ENCODE data around the gene SLC12A7.

DNA sequence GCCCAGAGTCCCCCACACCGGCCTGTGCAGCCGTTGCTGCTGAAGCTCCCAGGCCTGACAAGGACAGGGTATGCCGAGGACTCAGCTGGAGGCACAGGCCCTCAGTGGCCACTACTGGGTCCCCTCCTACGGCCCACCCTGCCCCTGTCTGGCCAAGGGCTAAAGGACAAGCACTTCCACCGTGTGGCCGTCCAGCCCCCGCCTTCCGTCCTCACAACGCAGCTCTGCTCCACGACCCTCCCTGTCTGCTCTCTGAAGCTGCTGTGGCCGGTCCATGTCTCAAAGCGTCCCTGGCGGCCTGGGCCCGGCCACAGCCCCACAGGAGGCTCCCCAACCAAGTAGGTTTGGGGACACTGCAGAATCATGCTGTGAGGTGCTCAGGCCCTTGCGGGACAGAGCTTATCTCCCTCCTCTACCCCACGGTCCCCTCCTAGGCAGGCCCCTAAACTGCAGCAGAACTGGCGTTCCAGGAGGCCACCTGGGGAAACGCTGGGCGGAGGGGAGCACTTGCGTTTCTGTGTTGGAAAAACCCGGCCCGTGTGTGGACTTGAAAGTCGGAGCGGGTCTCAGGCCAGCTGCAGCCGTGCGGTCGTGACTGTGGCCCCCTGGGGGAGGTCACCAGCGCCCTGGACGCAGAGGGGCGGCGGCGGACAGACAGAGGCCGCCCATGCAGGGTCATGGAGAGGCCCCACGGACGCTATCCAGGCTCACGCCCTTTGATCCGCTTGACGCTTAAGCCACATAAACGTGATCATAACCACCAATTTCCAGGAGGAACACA, 57.7 kb downstream of the SLC12A7 start:
- TF ChIP-seq, protein P1, sequence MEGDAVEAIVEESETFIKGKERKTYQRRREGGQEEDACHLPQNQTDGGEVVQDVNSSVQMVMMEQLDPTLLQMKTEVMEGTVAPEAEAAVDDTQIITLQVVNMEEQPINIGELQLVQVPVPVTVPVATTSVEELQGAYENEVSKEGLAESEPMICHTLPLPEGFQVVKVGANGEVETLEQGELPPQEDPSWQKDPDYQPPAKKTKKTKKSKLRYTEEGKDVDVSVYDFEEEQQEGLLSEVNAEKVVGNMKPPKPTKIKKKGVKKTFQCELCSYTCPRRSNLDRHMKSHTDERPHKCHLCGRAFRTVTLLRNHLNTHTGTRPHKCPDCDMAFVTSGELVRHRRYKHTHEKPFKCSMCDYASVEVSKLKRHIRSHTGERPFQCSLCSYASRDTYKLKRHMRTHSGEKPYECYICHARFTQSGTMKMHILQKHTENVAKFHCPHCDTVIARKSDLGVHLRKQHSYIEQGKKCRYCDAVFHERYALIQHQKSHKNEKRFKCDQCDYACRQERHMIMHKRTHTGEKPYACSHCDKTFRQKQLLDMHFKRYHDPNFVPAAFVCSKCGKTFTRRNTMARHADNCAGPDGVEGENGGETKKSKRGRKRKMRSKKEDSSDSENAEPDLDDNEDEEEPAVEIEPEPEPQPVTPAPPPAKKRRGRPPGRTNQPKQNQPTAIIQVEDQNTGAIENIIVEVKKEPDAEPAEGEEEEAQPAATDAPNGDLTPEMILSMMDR (CRISPR knock-in tag; IDR thresholded peaks at IDR 0.05), result no peak
- TF ChIP-seq FOXP4 (CRISPR knock-in tag; IDR thresholded peaks at IDR 0.05) (no peak), HNRNPK (IDR thresholded peaks at IDR 0.05; ENCODE audit: low read depth, low read length, poor library complexity, severe bottlenecking) (no peak), SRF (IDR thresholded peaks at IDR 0.05; ENCODE audit: low read depth, low read length) (no peak), ATF1 (CRISPR knock-in tag; IDR thresholded peaks at IDR 0.05) (no peak), FOXO1 (CRISPR knock-in tag; IDR thresholded peaks at IDR 0.05) (no peak)
- TF ChIP-seq, protein P2, sequence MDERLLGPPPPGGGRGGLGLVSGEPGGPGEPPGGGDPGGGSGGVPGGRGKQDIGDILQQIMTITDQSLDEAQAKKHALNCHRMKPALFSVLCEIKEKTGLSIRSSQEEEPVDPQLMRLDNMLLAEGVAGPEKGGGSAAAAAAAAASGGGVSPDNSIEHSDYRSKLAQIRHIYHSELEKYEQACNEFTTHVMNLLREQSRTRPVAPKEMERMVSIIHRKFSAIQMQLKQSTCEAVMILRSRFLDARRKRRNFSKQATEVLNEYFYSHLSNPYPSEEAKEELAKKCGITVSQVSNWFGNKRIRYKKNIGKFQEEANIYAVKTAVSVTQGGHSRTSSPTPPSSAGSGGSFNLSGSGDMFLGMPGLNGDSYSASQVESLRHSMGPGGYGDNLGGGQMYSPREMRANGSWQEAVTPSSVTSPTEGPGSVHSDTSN (CRISPR knock-in tag; IDR thresholded peaks at IDR 0.05), result no peak
- TF ChIP-seq, protein P3, sequence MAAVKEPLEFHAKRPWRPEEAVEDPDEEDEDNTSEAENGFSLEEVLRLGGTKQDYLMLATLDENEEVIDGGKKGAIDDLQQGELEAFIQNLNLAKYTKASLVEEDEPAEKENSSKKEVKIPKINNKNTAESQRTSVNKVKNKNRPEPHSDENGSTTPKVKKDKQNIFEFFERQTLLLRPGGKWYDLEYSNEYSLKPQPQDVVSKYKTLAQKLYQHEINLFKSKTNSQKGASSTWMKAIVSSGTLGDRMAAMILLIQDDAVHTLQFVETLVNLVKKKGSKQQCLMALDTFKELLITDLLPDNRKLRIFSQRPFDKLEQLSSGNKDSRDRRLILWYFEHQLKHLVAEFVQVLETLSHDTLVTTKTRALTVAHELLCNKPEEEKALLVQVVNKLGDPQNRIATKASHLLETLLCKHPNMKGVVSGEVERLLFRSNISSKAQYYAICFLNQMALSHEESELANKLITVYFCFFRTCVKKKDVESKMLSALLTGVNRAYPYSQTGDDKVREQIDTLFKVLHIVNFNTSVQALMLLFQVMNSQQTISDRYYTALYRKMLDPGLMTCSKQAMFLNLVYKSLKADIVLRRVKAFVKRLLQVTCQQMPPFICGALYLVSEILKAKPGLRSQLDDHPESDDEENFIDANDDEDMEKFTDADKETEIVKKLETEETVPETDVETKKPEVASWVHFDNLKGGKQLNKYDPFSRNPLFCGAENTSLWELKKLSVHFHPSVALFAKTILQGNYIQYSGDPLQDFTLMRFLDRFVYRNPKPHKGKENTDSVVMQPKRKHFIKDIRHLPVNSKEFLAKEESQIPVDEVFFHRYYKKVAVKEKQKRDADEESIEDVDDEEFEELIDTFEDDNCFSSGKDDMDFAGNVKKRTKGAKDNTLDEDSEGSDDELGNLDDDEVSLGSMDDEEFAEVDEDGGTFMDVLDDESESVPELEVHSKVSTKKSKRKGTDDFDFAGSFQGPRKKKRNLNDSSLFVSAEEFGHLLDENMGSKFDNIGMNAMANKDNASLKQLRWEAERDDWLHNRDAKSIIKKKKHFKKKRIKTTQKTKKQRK (IDR thresholded peaks at IDR 0.05; ENCODE audit: low read length), result no peak
